Measurements from ENCODE around the gene FLNB.
A peak's percentile ranks its signal among the peaks of the same experiment; 100 is the strongest.

The FLNB gene

DNA sequence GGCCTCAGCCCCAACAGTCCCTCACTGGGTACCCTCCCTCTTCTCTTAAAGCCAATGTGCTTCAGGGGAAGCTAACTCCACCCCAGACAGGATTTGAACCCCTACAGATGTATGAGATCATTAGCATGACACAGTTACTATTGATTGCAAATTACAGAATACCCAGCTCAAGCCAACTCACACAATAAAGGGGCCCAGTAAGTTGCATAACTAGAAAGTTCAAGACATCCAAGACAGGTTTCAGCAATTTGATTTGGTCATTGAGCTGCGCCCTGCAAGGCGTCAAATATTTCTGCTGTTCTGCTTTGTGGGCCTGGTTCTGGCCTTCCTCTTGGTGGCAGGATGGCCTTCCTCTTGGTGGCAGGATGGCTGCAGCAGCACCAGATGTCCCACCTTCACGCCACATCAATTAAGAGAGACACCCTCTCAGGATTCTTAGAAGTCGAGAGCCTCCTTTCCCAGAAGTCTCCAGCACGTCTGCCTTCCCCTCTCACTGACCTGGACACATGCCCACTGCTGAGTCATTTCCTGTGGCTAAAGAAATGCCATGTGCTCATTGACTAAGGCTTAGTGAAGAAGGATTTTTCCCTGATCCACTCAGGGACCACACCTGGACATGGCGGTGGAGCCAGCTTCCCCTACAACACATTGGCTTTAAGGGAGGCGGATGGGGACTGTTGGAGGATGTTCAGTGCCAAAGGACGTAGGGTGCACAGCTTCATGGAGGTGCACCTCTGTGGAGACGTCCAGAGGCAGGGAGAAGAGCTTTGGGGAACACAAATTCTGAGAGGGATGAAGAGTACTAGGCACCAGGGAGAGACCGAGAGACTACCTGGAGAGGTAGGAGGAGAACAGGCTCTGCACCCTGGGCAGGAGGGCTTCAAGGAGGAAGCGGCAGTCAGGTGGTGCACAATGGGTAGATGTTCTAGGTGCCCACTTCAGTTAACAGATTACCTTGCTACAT, 153.5 kb downstream of the FLNB start:
- in situ Hi-C loops (cut with MboI; ENCODE audit: low pct_unique_long_range_greater_than_20kb, low sequenced_read_pairs, unreplicated experiment), result loop anchor here (25.0 kb wide), 1 partner anchor 149 kb away; the partner anchor contains the start of gene FLNB
- DNase-seq (ENCODE audit: low spot score), result no peak
- TF ChIP-seq, protein P1, sequence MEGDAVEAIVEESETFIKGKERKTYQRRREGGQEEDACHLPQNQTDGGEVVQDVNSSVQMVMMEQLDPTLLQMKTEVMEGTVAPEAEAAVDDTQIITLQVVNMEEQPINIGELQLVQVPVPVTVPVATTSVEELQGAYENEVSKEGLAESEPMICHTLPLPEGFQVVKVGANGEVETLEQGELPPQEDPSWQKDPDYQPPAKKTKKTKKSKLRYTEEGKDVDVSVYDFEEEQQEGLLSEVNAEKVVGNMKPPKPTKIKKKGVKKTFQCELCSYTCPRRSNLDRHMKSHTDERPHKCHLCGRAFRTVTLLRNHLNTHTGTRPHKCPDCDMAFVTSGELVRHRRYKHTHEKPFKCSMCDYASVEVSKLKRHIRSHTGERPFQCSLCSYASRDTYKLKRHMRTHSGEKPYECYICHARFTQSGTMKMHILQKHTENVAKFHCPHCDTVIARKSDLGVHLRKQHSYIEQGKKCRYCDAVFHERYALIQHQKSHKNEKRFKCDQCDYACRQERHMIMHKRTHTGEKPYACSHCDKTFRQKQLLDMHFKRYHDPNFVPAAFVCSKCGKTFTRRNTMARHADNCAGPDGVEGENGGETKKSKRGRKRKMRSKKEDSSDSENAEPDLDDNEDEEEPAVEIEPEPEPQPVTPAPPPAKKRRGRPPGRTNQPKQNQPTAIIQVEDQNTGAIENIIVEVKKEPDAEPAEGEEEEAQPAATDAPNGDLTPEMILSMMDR (IDR thresholded peaks at IDR 0.05; ENCODE audit: extremely low read depth, insufficient read depth, missing control alignments), result no peak

DNA sequence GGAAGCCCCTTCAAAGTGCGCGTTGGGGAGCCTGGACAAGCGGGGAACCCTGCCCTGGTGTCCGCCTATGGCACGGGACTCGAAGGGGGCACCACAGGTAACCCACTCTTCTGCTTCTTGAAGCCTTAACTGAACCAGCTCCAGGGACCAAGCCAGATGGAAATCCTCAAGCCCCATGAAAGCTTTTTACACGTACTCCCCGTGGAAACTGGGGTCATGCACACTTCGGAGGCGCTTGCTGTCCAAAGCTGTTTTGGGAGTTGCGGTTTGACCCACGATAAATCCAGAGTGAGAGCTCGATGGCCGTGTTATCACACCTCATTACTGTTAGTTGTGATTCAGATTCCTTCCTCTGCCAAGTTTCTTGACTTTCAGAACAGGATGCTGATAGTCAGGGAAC, 155.0 kb downstream of the FLNB start:
- in situ Hi-C loops (cut with MboI; ENCODE audit: low pct_unique_long_range_greater_than_20kb, low sequenced_read_pairs, unreplicated experiment), result loop anchor here (25.0 kb wide), 1 partner anchor 151 kb away; the partner anchor contains the start of gene FLNB
- DNase-seq (ENCODE audit: low spot score), result no peak
- TF ChIP-seq, protein P1 (IDR thresholded peaks at IDR 0.05; ENCODE audit: extremely low read depth, insufficient read depth, missing control alignments), result no peak

DNA sequence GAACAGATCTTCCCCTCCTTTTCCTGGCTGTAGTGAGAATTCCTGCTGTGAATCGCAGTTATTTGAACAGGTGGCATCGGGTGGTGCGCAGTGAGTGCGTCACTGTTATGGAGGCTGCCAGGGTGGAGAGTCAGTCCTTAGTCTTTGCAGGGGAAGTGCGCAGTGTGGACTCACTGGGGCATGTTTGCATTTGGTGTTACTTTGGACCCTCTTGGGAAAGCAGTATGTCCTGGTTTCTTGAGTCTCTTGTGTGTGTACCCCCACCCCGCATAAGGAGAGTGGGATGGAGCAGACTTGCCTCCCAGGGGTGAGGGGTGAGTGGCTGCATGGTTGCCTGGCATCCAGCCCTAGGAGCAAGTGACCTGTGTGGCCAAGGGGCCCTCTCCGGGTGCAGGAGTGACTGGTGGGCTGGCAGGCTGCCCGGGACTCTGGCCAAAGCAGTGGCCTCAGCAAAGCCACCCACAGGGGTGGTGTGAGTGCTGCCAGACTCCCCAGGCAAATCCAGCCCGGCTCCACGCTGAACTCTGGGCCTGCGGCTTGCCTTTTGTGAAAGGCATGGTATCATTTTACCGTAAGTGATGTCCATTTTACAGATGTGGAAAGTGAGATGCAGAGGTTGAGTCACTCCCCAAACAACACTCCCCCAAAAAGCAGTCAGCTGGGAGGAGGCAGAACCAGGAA, 156.1 kb downstream of the FLNB start:
- no peak for DNase-seq (ENCODE audit: low spot score)
- in situ Hi-C loops (cut with MboI; ENCODE audit: low pct_unique_long_range_greater_than_20kb, low sequenced_read_pairs, unreplicated experiment), result loop anchor here (25.0 kb wide), 1 partner anchor 152 kb away; the partner anchor contains the start of gene FLNB
- TF ChIP-seq, protein P1 (IDR thresholded peaks at IDR 0.05; ENCODE audit: extremely low read depth, insufficient read depth, missing control alignments), result no peak

DNA sequence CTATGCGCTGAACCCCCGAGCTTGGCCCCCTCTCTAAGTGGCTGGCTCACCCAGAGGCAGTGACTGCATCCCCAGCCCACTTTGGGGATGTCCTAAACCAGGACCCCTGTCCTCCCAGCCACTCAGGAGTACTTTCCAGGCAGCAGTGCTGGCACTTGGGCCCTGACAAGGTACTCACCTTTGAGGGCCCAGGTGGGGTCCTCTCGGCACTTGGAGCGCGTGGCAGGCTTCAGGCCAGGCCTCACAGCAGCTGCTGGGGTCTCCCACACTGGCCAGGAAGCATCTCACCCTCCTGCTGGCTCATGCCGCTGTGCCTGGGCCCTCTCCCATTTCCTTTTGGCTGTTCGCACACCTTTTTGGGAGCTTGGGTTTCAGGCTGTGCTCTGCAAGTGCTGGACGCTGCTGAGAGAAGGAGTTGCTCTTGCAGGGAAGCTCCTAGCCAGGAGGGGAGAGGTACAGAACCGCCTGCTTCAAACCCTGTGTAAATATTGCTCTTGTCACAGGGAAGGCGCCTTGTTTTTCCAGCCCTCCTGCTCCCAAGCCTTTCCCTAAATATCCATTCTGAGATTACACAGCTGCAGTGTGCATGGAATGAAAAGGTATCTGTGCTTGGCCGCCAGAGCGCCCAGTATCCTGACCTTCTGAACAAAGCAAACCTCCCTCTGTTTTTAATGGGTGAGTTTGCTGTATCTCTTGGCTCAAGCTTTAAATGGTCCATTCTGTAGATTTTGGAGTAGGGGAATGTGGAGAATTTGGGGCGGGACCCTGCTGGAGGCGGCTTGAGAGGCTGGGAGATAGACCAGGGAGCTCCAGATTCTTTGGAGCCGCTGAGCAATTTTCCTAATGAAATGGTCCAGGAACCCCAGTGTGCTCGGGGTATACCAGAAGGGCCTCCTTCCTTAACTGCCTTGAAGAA, 156.9 kb downstream of the FLNB start:
- DNase-seq (ENCODE audit: low spot score), result no peak
- TF ChIP-seq, protein P1 (IDR thresholded peaks at IDR 0.05; ENCODE audit: extremely low read depth, insufficient read depth, missing control alignments), result no peak
- in situ Hi-C loops (cut with MboI; ENCODE audit: low pct_unique_long_range_greater_than_20kb, low sequenced_read_pairs, unreplicated experiment), result loop anchor here (25.0 kb wide), 1 partner anchor 153 kb away; the partner anchor contains the start of gene FLNB

DNA sequence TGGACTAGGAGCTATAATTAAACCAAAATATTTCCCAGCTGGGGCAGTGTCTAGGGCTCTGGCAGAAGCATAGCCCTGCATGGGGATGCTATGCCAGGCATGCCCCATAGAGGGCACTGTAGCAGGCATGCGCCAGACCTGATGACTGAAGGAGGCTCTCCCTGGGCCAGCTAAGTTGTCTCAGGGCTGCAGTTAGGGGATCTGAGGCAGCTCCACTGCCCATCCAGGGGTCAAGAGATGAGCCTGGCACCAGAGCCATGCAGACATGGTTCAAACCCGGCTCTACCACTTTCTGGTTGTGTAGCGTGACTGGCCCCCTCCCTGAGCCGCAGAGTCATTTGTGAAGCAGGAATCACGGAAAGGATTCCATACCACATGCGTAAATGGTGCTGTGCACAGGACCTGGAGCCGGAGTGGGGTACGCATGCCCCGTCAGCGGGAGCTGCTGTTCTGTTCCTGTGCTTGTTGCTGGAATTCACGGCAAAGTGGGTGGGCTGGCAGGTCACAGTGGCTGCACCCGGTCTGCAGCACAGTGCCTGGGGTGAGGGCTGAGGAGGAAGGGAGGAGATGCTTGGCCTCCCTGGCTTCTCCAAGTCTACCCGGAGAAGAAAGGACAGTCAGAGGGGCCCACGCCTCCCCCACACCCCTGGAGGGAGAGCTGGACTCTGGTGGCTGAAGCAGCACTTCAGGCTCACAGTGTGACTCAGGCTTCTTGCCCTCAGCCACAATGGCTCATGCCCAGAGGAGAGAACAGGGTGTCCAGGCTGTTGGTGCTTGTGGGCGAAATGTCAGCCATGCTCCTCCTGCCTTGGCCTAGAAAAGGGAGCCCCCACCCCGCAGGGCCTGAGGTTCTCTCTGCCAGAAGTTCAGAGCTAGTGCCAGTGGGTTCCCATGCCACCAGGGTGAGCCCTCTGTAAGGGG, 159.5 kb downstream of the FLNB start:
- DNase-seq (ENCODE audit: low spot score), result peak; percentile 85
- in situ Hi-C loops (cut with MboI; ENCODE audit: low pct_unique_long_range_greater_than_20kb, low sequenced_read_pairs, unreplicated experiment), result loop anchor here (25.0 kb wide), 1 partner anchor 155 kb away; the partner anchor contains the start of gene FLNB

More for the DNA sequence above, 159.5 kb downstream of the FLNB start:
- TF ChIP-seq, protein P1 (IDR thresholded peaks at IDR 0.05; ENCODE audit: extremely low read depth, insufficient read depth, missing control alignments), result peak; percentile 91
